Mesothelial cell of epicardium (in vitro differentiated cells): ENCODE data around the gene VPS41. TPM values are rescaled to one million over a fixed set of nuclear protein-coding genes. Genes with fewer than 3 reads are reported as not detected.

ENCODE experiments used
- DNase-seq, 2 experiments: peaks; one replicate each; pipeline ENCODE4 v3.0.0; 2021; ENCODE audit warnings: low spot score in 2 of 2; ENCODE audit not compliant: unreplicated experiment in 2 of 2
- H3K27ac Mint-ChIP-seq: 2 replicates; pipeline ENCODE4 v1.8.0; 2021; ENCODE audit warnings: mixed read lengths
- H3K27me3 Mint-ChIP-seq: 2 replicates; pipeline ENCODE4 v1.8.0; 2021; ENCODE audit warnings: low read depth, mixed read lengths
- H3K36me3 Mint-ChIP-seq: 2 replicates; pipeline ENCODE4 v1.8.0; 2021; ENCODE audit warnings: mixed read lengths
- H3K4me1 Mint-ChIP-seq: 2 replicates; pipeline ENCODE4 v1.8.0; 2021; ENCODE audit warnings: mixed read lengths
- H3K4me3 Mint-ChIP-seq: 2 replicates; pipeline ENCODE4 v1.8.0; 2021; ENCODE audit warnings: mild to moderate bottlenecking, moderate library complexity, mixed read lengths
- H3K9me3 Mint-ChIP-seq: 2 replicates; pipeline ENCODE4 v1.8.0; 2021; ENCODE audit warnings: mixed read lengths
- total RNA-seq: library from RNA; stranded (reverse); gene quantifications from 3 replicates; pipeline ENCODE4 v1.2.1, GENCODE V29; 2021
- TF ChIP-seq, protein P1 (sequence below): fragments of 200-600 bp; sonication (generic); IDR thresholded peaks from one replicate; pipeline ENCODE4 v1.5.0; 2021; ENCODE audit warnings: antibody characterized with exemption; ENCODE audit not compliant: unreplicated experiment

VPS41 gene
- total RNA-seq, 1 donor from 2014 or later: 104 TPM

DNA sequence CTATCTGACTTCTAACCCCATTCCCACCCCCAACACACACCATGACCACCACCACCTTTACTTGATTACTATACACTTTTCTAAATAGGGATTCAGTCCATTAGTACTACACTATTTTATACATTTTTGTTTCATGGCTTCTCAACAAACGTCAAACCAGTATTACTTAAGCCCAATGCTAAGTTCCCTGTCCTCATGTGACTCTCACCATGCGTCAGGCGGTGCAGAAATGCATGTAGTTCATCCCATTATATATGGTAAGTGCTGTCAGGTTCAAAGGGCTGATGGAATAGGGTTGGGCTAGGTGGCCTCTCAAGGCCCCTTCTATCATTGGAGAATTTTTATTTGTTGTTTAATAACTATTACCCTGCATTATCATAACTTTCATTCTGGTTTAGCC, 19.5 kb upstream of the VPS41 start:
- TF ChIP-seq, protein P1, sequence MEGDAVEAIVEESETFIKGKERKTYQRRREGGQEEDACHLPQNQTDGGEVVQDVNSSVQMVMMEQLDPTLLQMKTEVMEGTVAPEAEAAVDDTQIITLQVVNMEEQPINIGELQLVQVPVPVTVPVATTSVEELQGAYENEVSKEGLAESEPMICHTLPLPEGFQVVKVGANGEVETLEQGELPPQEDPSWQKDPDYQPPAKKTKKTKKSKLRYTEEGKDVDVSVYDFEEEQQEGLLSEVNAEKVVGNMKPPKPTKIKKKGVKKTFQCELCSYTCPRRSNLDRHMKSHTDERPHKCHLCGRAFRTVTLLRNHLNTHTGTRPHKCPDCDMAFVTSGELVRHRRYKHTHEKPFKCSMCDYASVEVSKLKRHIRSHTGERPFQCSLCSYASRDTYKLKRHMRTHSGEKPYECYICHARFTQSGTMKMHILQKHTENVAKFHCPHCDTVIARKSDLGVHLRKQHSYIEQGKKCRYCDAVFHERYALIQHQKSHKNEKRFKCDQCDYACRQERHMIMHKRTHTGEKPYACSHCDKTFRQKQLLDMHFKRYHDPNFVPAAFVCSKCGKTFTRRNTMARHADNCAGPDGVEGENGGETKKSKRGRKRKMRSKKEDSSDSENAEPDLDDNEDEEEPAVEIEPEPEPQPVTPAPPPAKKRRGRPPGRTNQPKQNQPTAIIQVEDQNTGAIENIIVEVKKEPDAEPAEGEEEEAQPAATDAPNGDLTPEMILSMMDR: no peak
- H3K9me3 Mint-ChIP-seq: no peaks in the 10 kb centered on the region
- peaks cover 24% of the 10 kb centered on the region for H3K4me1 Mint-ChIP-seq
- H3K27me3 Mint-ChIP-seq: no peaks in the 10 kb centered on the region
- H3K4me3 Mint-ChIP-seq: no peak overlapping the region
- H3K27ac Mint-ChIP-seq: no peak overlapping the region
- no peaks in the 10 kb centered on the region for H3K36me3 Mint-ChIP-seq
- DNase-seq: no peak

DNA sequence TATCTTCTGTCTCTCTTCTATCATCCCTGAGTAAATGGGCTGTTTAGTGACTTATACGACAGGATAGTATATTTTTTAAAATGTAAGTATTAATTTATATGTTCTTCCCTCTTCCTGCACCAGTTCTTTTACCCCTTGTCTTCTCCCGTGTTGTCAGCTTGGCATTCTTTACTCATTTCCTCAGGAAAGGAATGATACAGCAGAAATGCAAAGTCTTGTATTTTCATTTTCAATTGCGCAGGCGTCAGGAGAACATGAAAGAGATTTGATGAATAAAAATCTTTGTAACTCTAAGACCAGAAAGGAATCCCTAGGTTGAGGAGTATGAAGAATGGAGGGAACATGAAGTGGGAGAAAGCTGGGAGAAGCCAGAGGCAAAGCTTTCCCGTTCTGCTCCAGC, 18.8 kb upstream of the VPS41 start:
- H3K4me1 Mint-ChIP-seq: peaks cover 23% of the 10 kb centered on the region
- TF ChIP-seq, protein P1: no peak

DNA sequence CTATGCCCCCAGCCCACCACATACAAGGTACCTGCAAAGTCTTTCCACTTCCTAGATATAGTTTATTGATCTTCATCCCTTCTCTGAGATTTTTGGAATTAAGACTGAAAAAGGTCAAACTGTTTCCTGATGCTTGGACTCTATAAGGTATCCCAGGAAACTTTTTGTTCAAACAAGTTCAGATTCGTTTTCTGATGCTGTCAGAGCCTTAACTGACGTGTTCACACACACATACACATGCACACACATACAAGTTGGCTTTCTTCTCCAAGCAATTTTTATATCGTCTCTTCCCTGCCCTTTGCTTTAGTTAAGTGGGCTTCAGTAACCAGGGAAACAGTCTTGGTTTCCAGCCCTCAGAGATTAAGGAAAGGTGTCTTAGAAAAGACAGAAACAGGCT, 11.7 kb upstream of the VPS41 start:
- no peak for DNase-seq
- peaks cover 2% of the 10 kb centered on the region for H3K27me3 Mint-ChIP-seq
- H3K27ac Mint-ChIP-seq: no peak overlapping the region
- TF ChIP-seq, protein P1: no peak
- no peak overlapping the region for H3K4me3 Mint-ChIP-seq
- no peaks in the 10 kb centered on the region for H3K36me3 Mint-ChIP-seq
- H3K4me1 Mint-ChIP-seq: no peaks in the 10 kb centered on the region
- no peaks in the 10 kb centered on the region for H3K9me3 Mint-ChIP-seq

More for the DNA sequence above, 18.8 kb upstream of the VPS41 start:
- H3K9me3 Mint-ChIP-seq: no peaks in the 10 kb centered on the region
- H3K4me3 Mint-ChIP-seq: no peak overlapping the region
- H3K36me3 Mint-ChIP-seq: no peaks in the 10 kb centered on the region
- H3K27ac Mint-ChIP-seq: no peak overlapping the region
- no peaks in the 10 kb centered on the region for H3K27me3 Mint-ChIP-seq
- DNase-seq: no peak

DNA sequence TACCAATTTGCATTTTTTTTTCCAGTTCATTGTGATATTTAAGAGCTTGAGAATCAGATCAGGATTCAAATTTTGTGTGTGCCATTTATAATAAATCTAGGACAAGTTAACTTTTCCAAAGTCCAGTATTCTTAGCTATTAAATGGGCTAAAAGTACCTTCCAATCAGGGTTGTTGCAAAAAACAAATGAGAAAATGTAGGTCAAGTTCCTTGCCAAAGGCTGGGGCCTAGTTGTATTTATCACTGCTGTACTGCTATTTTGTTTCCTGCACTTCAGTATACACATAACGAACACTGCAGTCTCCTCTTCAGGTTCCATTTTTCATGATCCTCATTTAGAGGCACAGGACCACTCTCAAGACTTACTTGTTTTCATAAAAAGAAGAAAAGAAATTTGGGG, 7.4 kb upstream of the VPS41 start:
- TF ChIP-seq, protein P1: no peak
- Mint-ChIP-seq H3K4me1 (no peaks in the 10 kb centered on the region), H3K36me3 (no peaks in the 10 kb centered on the region), H3K27me3 (peaks cover 1% of the 10 kb centered on the region), H3K4me3 (no peak overlapping the region), H3K27ac (no peak overlapping the region), H3K9me3 (no peaks in the 10 kb centered on the region)
- no peak for DNase-seq

DNA sequence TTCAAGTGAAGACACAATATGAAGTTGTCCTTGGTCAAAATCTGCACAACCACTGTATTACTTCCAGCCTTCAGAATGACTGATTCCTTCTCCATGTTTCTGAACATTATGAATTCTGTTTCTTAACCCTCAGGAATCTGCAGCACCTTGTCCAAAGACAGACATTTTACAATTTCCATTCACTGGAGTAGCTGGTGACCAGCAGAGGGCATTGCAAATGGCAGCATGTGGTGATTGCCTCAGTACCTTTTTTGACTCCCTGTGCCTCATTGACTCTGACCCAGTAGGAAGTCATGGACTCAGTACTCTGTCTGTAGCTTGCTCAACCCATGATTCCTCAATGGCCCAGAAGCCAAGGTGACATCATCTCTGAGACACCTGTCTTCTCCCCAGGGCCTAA, 879 bp upstream of the VPS41 start:
- Mint-ChIP-seq H3K36me3 (peaks cover 1% of the 10 kb centered on the region), H3K27me3 (peaks cover 1% of the 10 kb centered on the region), H3K9me3 (no peaks in the 10 kb centered on the region), H3K4me1 (peaks cover 14% of the 10 kb centered on the region), H3K4me3 (peak overlapping the region; percentile 100), H3K27ac (no peak overlapping the region)
- DNase-seq: no peak
- TF ChIP-seq, protein P1: no peak

DNA sequence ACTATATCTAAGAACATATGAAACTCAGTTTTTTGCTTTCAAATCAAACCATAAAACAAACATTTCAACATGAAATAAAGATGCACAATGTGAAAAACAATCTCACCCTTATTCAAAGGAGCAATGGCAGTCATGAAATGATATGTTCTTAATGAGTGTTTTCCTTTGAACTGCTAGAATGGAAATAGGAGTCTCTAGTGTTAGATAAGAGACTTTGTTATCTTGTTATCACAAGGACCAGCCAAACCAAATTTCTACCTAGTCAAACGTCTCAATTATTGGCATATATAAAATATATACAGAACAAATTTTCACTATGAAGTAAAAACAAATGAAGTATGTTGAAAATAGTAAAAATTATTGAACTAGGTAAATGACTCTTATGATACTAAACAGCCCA, 1.2 kb downstream of the VPS41 start:
- TF ChIP-seq, protein P1: no peak
- no peak overlapping the region for H3K27ac Mint-ChIP-seq
- H3K9me3 Mint-ChIP-seq: no peaks in the 10 kb centered on the region
- DNase-seq: no peak
- H3K27me3 Mint-ChIP-seq: peaks cover under 1% of the 10 kb centered on the region
- peaks cover 1% of the 10 kb centered on the region for H3K36me3 Mint-ChIP-seq
- H3K4me1 Mint-ChIP-seq: peaks cover 14% of the 10 kb centered on the region
- H3K4me3 Mint-ChIP-seq: peak overlapping the region; percentile 100
